ENCODE data around the gene PVRIG. TPM values are rescaled to one million over a fixed set of nuclear protein-coding genes. Genes with fewer than 3 reads are reported as not detected.
"Not testable (repeated sequence)": the region's sequence is repeated elsewhere in the genome, so short reads cannot be mapped to it uniquely, and the experiment has no call there.

Gene PVRIG
- total RNA-seq, 2 experiments from 2014 or later: 83.3 to 86.6 TPM

GRCh38 chr7:100191775-100192174 is 28.0 kb upstream of the PVRIG start:
- no peaks in the 10 kb centered on the region for H3K36me3 ChIP-seq (ENCODE audit: insufficient read depth, low read length)
- no peaks in the 10 kb centered on the region for H3K79me2 ChIP-seq (ENCODE audit: insufficient read depth, low read depth, low read length)
- DNase-seq (ENCODE audit: low spot score): peak; percentile 59
- H3K4me2 ChIP-seq (ENCODE audit: low read length): peak overlapping the region; percentile 72
- peak overlapping the region; percentile 53; the same call in 1 of the 2 replicates for H2AFZ ChIP-seq (ENCODE audit: low read length)
- H3K4me1 ChIP-seq (ENCODE audit: insufficient read depth, low read length, poor library complexity, severe bottlenecking): peaks cover 81% of the 10 kb centered on the region
- H3K9me2 ChIP-seq (ENCODE audit: insufficient read depth, low read length): no peaks in the 10 kb centered on the region
- H3K27ac ChIP-seq (ENCODE audit: low read depth, low read length, poor library complexity, severe bottlenecking): peak overlapping the region; percentile 95
- TF ChIP-seq EZH2phosphoT487 (IDR thresholded peaks at IDR 0.05; ENCODE audit: borderline replicate concordance, low read depth, low read length): no peak
- TF ChIP-seq, protein P1, sequence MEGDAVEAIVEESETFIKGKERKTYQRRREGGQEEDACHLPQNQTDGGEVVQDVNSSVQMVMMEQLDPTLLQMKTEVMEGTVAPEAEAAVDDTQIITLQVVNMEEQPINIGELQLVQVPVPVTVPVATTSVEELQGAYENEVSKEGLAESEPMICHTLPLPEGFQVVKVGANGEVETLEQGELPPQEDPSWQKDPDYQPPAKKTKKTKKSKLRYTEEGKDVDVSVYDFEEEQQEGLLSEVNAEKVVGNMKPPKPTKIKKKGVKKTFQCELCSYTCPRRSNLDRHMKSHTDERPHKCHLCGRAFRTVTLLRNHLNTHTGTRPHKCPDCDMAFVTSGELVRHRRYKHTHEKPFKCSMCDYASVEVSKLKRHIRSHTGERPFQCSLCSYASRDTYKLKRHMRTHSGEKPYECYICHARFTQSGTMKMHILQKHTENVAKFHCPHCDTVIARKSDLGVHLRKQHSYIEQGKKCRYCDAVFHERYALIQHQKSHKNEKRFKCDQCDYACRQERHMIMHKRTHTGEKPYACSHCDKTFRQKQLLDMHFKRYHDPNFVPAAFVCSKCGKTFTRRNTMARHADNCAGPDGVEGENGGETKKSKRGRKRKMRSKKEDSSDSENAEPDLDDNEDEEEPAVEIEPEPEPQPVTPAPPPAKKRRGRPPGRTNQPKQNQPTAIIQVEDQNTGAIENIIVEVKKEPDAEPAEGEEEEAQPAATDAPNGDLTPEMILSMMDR (conservative IDR thresholded peaks at IDR 0.05; ENCODE audit: low read length): no peak; the same call in 1 of the 2 replicates
- no peaks in the 10 kb centered on the region for H3K9me3 ChIP-seq (ENCODE audit: low read length)
- no peak overlapping the region for H3K4me3 ChIP-seq (ENCODE audit: low read depth, low read length, poor library complexity, severe bottlenecking)
- POLR2A ChIA-PET: interaction anchor here (1.2 to 3.8 kb wide), 4 partner anchors 8 to 51 kb away, joined by 3 to 13 read pairs (median 8); no protein-coding TSS in a partner anchor
- no TSS peak for BruUV-seq (replicated peaks)
- intact Hi-C loops (cut with micrococcal nuclease; ENCODE audit: unreplicated experiment): no loop called here
- H4K20me1 ChIP-seq (ENCODE audit: insufficient read depth, low read length): no peaks in the 10 kb centered on the region
- CTCF ChIA-PET (ENCODE audit: unreplicated experiment): no interaction called here

GRCh38 chr7:100192281-100192862 is 27.4 kb upstream of the PVRIG start:
- H3K79me2 ChIP-seq (ENCODE audit: insufficient read depth, low read depth, low read length); CTCF ChIA-PET (ENCODE audit: unreplicated experiment); H3K9me3 ChIP-seq (ENCODE audit: low read length); intact Hi-C loops (cut with micrococcal nuclease; ENCODE audit: unreplicated experiment); H3K9me2 ChIP-seq (ENCODE audit: insufficient read depth, low read length); H3K36me3 ChIP-seq (ENCODE audit: insufficient read depth, low read length); BruUV-seq (replicated peaks); H4K20me1 ChIP-seq (ENCODE audit: insufficient read depth, low read length): not testable (repeated sequence)
- peaks cover 82% of the 10 kb centered on the region for H3K4me1 ChIP-seq (ENCODE audit: insufficient read depth, low read length, poor library complexity, severe bottlenecking)
- peak overlapping the region; percentile 43 for H3K4me3 ChIP-seq (ENCODE audit: low read depth, low read length, poor library complexity, severe bottlenecking)
- DNase-seq (ENCODE audit: low spot score): peak; percentile 89
- POLR2A ChIA-PET: interaction anchor here (0.6 to 4.4 kb wide), 10 partner anchors 7 to 357 kb away, joined by 3 to 37 read pairs (median 5); no protein-coding TSS in a partner anchor
- H3K27ac ChIP-seq (ENCODE audit: low read depth, low read length, poor library complexity, severe bottlenecking): peak overlapping the region; percentile 95
- peak overlapping the region; percentile 72 for H3K4me2 ChIP-seq (ENCODE audit: low read length)
- peak overlapping the region; percentile 53; the same call in 1 of the 2 replicates for H2AFZ ChIP-seq (ENCODE audit: low read length)

- BruUV-seq (replicated peaks): TSS peak; percentile 12
- peak overlapping the region; percentile 72 for H3K4me2 ChIP-seq (ENCODE audit: low read length)
- H3K9me3 ChIP-seq (ENCODE audit: low read length): no peaks in the 10 kb centered on the region
- H3K27ac ChIP-seq (ENCODE audit: low read depth, low read length, poor library complexity, severe bottlenecking): peak overlapping the region; percentile 95
- peak; percentile 71 for DNase-seq (ENCODE audit: low spot score)
- H3K4me3 ChIP-seq (ENCODE audit: low read depth, low read length, poor library complexity, severe bottlenecking): peak overlapping the region; percentile 43
- ChIA-PET CTCF (ENCODE audit: unreplicated experiment) (no interaction called here), POLR2A (interaction anchor here (0.6 to 4.4 kb wide), 14 partner anchors 10 to 357 kb away, joined by 3 to 37 read pairs (median 5); partner anchors contain the start of gene LAMTOR4)
- no peaks in the 10 kb centered on the region for H3K36me3 ChIP-seq (ENCODE audit: insufficient read depth, low read length)
- H3K79me2 ChIP-seq (ENCODE audit: insufficient read depth, low read depth, low read length): no peaks in the 10 kb centered on the region
- peaks cover 88% of the 10 kb centered on the region for H3K4me1 ChIP-seq (ENCODE audit: insufficient read depth, low read length, poor library complexity, severe bottlenecking)
- H4K20me1 ChIP-seq (ENCODE audit: insufficient read depth, low read length): no peaks in the 10 kb centered on the region
- TF ChIP-seq EZH2phosphoT487 (IDR thresholded peaks at IDR 0.05; ENCODE audit: borderline replicate concordance, low read depth, low read length): no peak
- TF ChIP-seq, protein P1 (conservative IDR thresholded peaks at IDR 0.05; ENCODE audit: low read length): no peak
- intact Hi-C loops (cut with micrococcal nuclease; ENCODE audit: unreplicated experiment): no loop called here
- no peaks in the 10 kb centered on the region for H3K9me2 ChIP-seq (ENCODE audit: insufficient read depth, low read length)
- peak overlapping the region; percentile 29; the same call in 1 of the 2 replicates for H2AFZ ChIP-seq (ENCODE audit: low read length)
Observed at GRCh38 chr7:100192969-100193368, 26.8 kb upstream of the PVRIG start.

All from OCI-LY7 (cell line).